Measurements from ENCODE around the gene KIAA1217.
"Not testable (repeated sequence)": the region's sequence is repeated elsewhere in the genome, so short reads cannot be mapped to it uniquely, and the experiment has no call there.

KIAA1217 gene

GRCh38 chr10:24343686-24344085 lies 134.7 kb downstream of the KIAA1217 start:
- no peak for DNase-seq

DNA sequence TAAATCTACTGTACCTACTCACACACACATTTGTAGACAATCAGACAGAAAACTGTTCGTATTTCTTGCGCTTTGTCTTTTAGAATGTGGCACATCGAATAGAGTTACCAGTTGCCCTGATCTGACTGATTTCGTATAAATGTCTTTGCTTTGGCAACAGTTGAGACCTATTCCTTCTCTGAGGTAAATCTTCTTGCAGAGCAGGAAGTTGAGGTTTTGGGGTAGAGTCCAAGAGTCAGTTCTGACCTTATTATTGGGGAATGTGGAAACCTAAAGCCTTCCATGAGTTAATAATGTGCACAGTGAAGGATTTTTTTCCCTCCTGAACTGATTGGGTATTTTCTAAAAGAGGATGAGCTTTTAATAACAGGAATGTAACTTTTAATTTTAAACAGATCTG lies 135.3 kb downstream of the KIAA1217 start:
- DNase-seq = no peak

- no peak for DNase-seq
Measured at GRCh38 chr10:24344695-24345463, 135.9 kb downstream of the KIAA1217 start.

GRCh38 chr10:24346877-24347519 lies 138.1 kb downstream of the KIAA1217 start:
- DNase-seq = no peak

DNA sequence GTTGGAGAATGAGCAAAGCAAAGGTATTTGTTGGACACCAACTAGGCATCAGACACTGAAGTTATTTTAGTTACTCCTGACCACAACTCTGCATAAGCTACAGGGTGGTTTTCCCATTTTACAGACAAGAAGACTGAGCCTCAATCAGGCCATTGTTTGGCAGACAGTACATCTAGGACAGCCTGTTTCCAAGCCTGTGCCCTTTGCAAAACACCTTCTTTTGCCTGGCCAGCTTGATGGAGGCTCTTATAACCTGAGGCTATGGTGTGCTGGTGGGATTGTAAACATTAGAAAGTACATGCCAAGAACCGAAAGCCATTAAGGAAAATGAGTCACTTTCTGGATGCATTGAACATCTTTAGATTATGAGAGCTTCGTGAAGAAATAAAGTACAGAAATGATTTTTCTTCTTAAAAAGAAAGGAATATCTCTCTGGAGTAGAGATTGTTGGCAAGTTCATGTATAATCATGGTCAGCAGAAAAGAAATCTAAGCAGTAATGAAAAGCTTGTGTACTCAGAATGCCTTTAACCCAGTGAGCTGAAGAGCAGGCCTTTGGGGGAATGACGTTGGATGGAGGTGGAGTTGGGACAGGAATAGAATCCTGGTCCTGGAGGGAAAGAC lies 140.6 kb downstream of the KIAA1217 start:
- no peak for DNase-seq

- DNase-seq = no peak
Measured at GRCh38 chr10:24350070-24350921, 141.4 kb downstream of the KIAA1217 start.

GRCh38 chr10:24350922-24351225 lies 141.9 kb downstream of the KIAA1217 start:
- not testable (repeated sequence) for DNase-seq

DNA sequence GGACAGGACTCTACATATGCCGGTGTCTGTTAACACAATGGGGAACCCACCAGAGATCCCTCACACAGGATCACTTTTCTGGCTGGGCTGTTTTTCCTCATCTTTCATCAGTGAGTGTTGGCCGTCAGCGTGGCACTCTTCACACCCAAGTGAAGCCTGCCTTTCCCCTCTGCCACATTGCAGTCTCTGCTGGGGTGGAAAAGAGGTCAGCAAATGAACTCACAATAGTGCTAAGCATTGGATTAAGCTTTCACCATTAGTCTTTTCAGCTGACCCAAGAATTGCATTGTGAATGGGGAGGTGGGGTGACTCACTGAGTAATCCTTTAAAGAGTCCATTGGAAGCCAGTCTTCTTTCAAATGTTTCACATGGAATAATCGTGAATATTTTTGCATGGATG lies 143.0 kb downstream of the KIAA1217 start:
- DNase-seq = no peak

GRCh38 chr10:24352399-24352798 lies 143.5 kb downstream of the KIAA1217 start:
- DNase-seq = no peak

DNA sequence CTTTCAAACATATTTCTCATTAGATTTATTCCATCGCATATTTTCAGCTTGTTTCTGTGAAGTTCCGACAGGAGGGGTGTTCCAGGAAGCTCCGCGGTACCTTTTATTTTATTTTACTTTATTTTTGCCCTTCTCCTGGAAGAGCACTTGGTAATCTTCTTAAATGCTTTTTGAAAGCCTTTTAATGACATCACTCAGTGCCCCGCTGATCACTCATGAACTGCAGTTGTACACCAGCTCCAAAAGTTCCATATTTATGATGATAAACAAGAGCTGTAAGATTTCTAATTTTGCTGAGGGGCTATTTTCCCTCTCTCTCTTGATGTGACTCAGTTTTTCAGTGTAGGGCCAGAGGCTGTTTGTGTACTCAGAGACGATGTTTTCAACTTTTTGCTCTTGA lies 144.4 kb downstream of the KIAA1217 start:
- no peak for DNase-seq

GRCh38 chr10:24355056-24355688 lies 146.2 kb downstream of the KIAA1217 start:
- DNase-seq = no peak

GRCh38 chr10:24357344-24358004 lies 148.5 kb downstream of the KIAA1217 start:
- no peak for DNase-seq

DNA sequence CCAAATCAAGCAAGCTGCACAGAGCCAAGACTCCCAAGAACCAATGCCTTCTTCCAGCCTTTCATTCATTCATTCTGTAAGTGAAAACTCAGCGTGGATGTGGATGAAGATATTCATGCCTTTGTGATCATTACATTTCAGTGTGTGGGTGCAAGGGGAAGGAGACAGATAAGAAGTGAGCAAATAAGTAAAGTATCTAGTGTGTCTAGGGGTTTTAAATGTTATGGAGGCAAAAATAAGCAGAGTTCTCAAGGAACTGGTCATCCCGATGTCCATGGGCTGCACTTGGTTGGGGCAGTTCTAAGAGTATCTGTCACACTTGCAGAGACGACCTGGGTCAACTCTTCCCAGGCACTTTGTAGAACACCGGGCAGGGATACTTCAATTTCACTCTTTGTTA lies 149.1 kb downstream of the KIAA1217 start:
- no peak for DNase-seq

GRCh38 chr10:24360282-24361127 lies 151.6 kb downstream of the KIAA1217 start:
- no peak for DNase-seq

GRCh38 chr10:24363070-24363469 lies 154.1 kb downstream of the KIAA1217 start:
- no peak for DNase-seq

GRCh38 chr10:24367688-24368087 lies 158.8 kb downstream of the KIAA1217 start:
- no peak for DNase-seq

GRCh38 chr10:24370877-24371276 lies 161.9 kb downstream of the KIAA1217 start:
- no peak for DNase-seq

GRCh38 chr10:24371396-24371795 lies 162.5 kb downstream of the KIAA1217 start:
- no peak for DNase-seq

DNA sequence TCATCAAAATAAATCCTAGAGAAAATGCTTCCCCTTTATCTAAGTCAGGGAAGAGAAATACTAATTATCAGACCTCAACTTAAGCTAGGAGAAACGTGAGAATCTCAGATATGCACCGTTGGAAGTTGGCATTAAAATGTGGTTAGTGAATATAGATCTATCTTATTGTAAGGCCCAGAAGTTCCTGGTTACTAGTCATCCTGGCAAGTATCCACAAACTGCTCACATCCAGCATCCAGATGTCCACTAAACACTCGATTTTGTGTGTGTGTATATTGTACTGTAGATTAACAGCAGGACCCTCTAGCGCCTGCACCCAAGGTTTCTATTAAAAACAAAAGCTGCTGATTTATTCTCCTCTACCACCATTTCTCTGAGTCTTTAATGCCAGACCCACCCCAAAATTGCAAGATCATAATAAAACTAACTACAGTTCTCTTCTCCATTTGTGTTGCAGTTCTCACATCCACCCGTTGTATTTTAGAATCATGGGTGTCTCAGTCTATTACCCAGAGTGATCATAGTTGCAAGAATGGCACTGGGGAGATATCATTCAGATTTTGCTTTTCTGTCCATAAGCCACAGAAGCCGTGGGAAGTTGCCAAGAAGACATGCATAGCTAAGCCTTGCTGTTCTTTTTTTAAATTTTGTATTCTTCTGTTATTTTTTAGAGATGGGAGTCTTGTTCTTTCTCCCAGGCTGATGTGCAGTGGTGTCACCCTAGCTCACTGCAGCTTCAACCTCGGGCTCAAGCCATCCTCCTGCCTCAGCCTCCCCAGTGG lies 165.4 kb downstream of the KIAA1217 start:
- no peak for DNase-seq

DNA sequence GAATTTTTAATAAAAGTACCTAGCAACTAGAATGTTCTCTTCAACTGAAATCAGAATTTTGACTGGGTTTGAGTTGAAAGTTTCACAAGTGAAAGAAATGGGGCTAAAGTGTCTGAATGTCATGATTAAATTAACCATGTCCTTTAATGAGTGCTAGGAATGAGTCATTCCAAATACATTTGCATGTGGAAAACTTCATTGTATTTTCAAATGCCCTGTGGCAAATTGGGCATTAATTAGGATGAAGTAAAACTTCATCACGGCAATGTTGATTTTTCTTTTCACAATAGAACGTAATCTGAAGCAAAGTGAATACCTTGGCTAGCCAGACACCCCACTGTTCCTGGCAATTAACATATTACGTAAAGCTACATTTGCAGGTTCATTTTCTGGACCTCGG lies 166.6 kb downstream of the KIAA1217 start:
- no peak for DNase-seq

- no peak for DNase-seq
Measured at GRCh38 chr10:24376731-24377130, 167.8 kb downstream of the KIAA1217 start.

Data from activated CD8-positive, alpha-beta memory T cell treated with anti-CD3 and anti-CD28 coated beads for 24 hours (primary cell).